A673 (cell line): ENCODE data around the gene PDLIM5. TPM values are rescaled to one million over a fixed set of nuclear protein-coding genes. Genes with fewer than 3 reads are reported as not detected.

ENCODE experiments used
- BruUV-seq: library from RNA; stranded (reverse); fragments of 400-500 nt; replicated peaks from 2 replicates; lab custom pipeline; 2021; lab: Mats Ljungman, UMichigan
- CTCF ChIA-PET: fragments of 300-600 bp; sonication (Branson Sonifier 250); formaldehyde crosslinking; loops from one replicate; lab custom pipeline; 2022; ENCODE audit warnings: antibody characterized with exemption; lab: Charles Lee
- POLR2A ChIA-PET: fragments of 300-600 bp; sonication (Branson Sonifier 250); formaldehyde crosslinking; loops from one replicate; lab custom pipeline; 2022; ENCODE audit warnings: antibody characterized with exemption; ENCODE audit not compliant: low non-redundant PET; lab: Charles Lee
- DNase-seq: peaks from one replicate; pipeline ENCODE4 v3.0.0-alpha.2; 2015; ENCODE audit warnings: low spot score
- H3K27ac ChIP-seq: fragments of 200-600 bp; sonication (generic); 2 replicates; pipeline ENCODE4 v1.5.1; 2016; ENCODE audit warnings: mixed run types, low read depth, mild to moderate bottlenecking, mixed read lengths, antibody characterized with exemption, low read length; ENCODE audit not compliant: poor library complexity, severe bottlenecking
- H3K27me3 ChIP-seq: fragments of 200-600 bp; sonication (generic); replicated peaks from 2 replicates; pipeline ENCODE4 v1.6.1; 2017; ENCODE audit warnings: mixed run types, low read depth, mild to moderate bottlenecking, mixed read lengths, antibody characterized with exemption, low read length; ENCODE audit not compliant: insufficient read depth, poor library complexity
- H3K36me3 ChIP-seq: fragments of 200-600 bp; sonication (generic); 2 replicates; pipeline ENCODE4 v1.6.1; 2016; ENCODE audit warnings: mixed run types, mild to moderate bottlenecking, mixed read lengths, antibody characterized with exemption, low read length; ENCODE audit not compliant: insufficient read depth, poor library complexity, severe bottlenecking
- H3K4me1 ChIP-seq: fragments of 200-600 bp; sonication (generic); 2 replicates; pipeline ENCODE4 v1.6.1; 2017; ENCODE audit warnings: mixed run types, mild to moderate bottlenecking, mixed read lengths, antibody characterized with exemption, low read length; ENCODE audit not compliant: insufficient read depth, poor library complexity, severe bottlenecking
- H3K4me3 ChIP-seq: fragments of 200-600 bp; sonication (generic); 2 replicates; pipeline ENCODE4 v1.5.1; 2016; ENCODE audit warnings: low read depth, mixed run types, mild to moderate bottlenecking, mixed read lengths, low read length; ENCODE audit not compliant: poor library complexity, severe bottlenecking
- H3K9me3 ChIP-seq: fragments of 200-600 bp; sonication (generic); 2 replicates; pipeline ENCODE4 v1.6.1; 2016; ENCODE audit warnings: mixed run types, low read depth, mild to moderate bottlenecking, mixed read lengths, antibody characterized with exemption, low read length; ENCODE audit not compliant: poor library complexity, severe bottlenecking
- CTCF ChIP-seq: fragments of 300-800, 200-600 bp; sonication (generic); conservative IDR thresholded peaks from 2 replicates; pipeline ENCODE4 v1.5.1; 2017; ENCODE audit warnings: low read depth, mild to moderate bottlenecking, antibody characterized with exemption, low read length, moderate library complexity, mixed read lengths
- EZH2 ChIP-seq: fragments of 200-600 bp; sonication (generic); IDR thresholded peaks from 2 replicates; pipeline ENCODE4 v1.6.1; 2017; ENCODE audit warnings: borderline replicate concordance, low read depth, mild to moderate bottlenecking, mixed read lengths, antibody characterized with exemption, low read length; ENCODE audit not compliant: poor library complexity, severe bottlenecking
- intact Hi-C: fragments of 100-400 bp; cut with micrococcal nuclease; formaldehyde crosslinking; loops from one replicate; pipeline ENCODE4 v1.10.0; 2022; ENCODE audit not compliant: unreplicated experiment
- total RNA-seq: library from RNA; stranded (reverse); gene quantifications from 2 replicates; pipeline ENCODE4 v1.2.3, GENCODE V29; 2021

PDLIM5 gene
- total RNA-seq, 1 experiment from 2014 or later, result 174 TPM

GRCh38 chr4:94581766-94582165 lies 130.0 kb downstream of the PDLIM5 start:
- H3K9me3 ChIP-seq, result no peaks in the 10 kb centered on the region
- peaks cover 14% of the 10 kb centered on the region for H3K36me3 ChIP-seq
- no peak for DNase-seq
- no peaks in the 10 kb centered on the region for H3K27me3 ChIP-seq
- peaks cover 51% of the 10 kb centered on the region for H3K4me1 ChIP-seq
- BruUV-seq, result no TSS peak
- POLR2A ChIA-PET, result no interaction called here
- TF ChIP-seq EZH2 (no peak), CTCF (no peak)
- intact Hi-C loops, result no loop called here
- H3K27ac ChIP-seq, result peak overlapping the region; percentile 23
- no peak overlapping the region for H3K4me3 ChIP-seq
- CTCF ChIA-PET, result interaction anchor here (0.6 kb wide), 1 partner anchor 171 kb away, joined by 5 read pairs; no protein-coding TSS in a partner anchor

- POLR2A ChIA-PET, result no interaction called here
- CTCF ChIA-PET, result interaction anchor here (0.6 kb wide), 1 partner anchor 172 kb away, joined by 5 read pairs; no protein-coding TSS in a partner anchor
- Histone ChIP-seq H3K27me3 (no peaks in the 10 kb centered on the region), H3K36me3 (peaks cover 21% of the 10 kb centered on the region), H3K4me1 (peaks cover 47% of the 10 kb centered on the region), H3K4me3 (no peak overlapping the region), H3K9me3 (no peaks in the 10 kb centered on the region), H3K27ac (peak overlapping the region; percentile 21)
- TF ChIP-seq CTCF (no peak), EZH2 (no peak)
- no TSS peak for BruUV-seq
- intact Hi-C loops, result no loop called here
- no peak for DNase-seq
Measured at GRCh38 chr4:94582517-94582916, 130.8 kb downstream of the PDLIM5 start.

GRCh38 chr4:94583914-94584641 lies 132.3 kb downstream of the PDLIM5 start:
- intact Hi-C loops, result no loop called here
- POLR2A ChIA-PET, result no interaction called here
- H3K36me3 ChIP-seq, result peaks cover 31% of the 10 kb centered on the region
- DNase-seq, result no peak
- no peak overlapping the region for H3K4me3 ChIP-seq
- H3K27ac ChIP-seq, result peak overlapping the region; percentile 47
- no peaks in the 10 kb centered on the region for H3K27me3 ChIP-seq
- TF ChIP-seq CTCF (no peak), EZH2 (no peak)
- H3K4me1 ChIP-seq, result peaks cover 36% of the 10 kb centered on the region
- CTCF ChIA-PET, result interaction anchor here (0.6 kb wide), 1 partner anchor 142 kb away, joined by 4 read pairs; no protein-coding TSS in a partner anchor
- no peaks in the 10 kb centered on the region for H3K9me3 ChIP-seq
- no TSS peak for BruUV-seq
